K562 (cell line): ENCODE data around the gene ENO2. TPM values are rescaled to one million over a fixed set of nuclear protein-coding genes. Genes with fewer than 3 reads are reported as not detected.

Source experiments
- CBFA2T3 ChIP-seq: fragments of 450-650 bp; IDR thresholded peaks from 2 replicates; pipeline ENCODE4 v1.6.1; 2017
- CXXC5 ChIP-seq: fragments of 250-450 bp; sonication (Bioruptor Pico); IDR thresholded peaks from 2 replicates; pipeline ENCODE4 v1.8.0; 2022; ENCODE audit warnings: inconsistent platforms, mild to moderate bottlenecking, moderate library complexity
- RBBP5 ChIP-seq: fragments of 200-600 bp; sonication (generic); IDR thresholded peaks from 2 replicates; pipeline ENCODE4 v1.6.1; 2012; ENCODE audit warnings: borderline replicate concordance, mild to moderate bottlenecking, low read length, control low read depth, inconsistent platforms; ENCODE audit not compliant: insufficient read depth, poor library complexity, severe bottlenecking
- STAT5A ChIP-seq: IDR thresholded peaks from 2 replicates; pipeline ENCODE4 v1.6.1; 2012; ENCODE audit warnings: low read length, inconsistent platforms, borderline replicate concordance
- ZNF347 ChIP-seq: fragments of 450-650 bp; formaldehyde crosslinking; IDR thresholded peaks from 2 replicates; pipeline ENCODE4 v1.4.0; 2020; ENCODE audit warnings: low read depth, mild to moderate bottlenecking, moderate library complexity
- polyA plus RNA-seq, 8 experiments: library from polyadenylated mRNA; depleted of rRNA in 4 of 8; stranded (reverse) in 5 of 8; unstranded in 3 of 8; fragments of >200 nt; fragmentation: Nextera tagmentation in 2 of 8; fragmentation: Illumina TruSeq in 1 of 8; extraction: Ambion mirVana in 2 of 8; extraction: Trizol in 1 of 8; gene quantifications; 2 replicates each; pipeline versions ENCODE4 v1.2.1 to v1.2.3, GENCODE V29; 2011 to 2014; ENCODE audit warnings: inconsistent platforms in 1 of 8, missing spikeins in 1 of 8
- total RNA-seq, 7 experiments: library from RNA; depleted of rRNA in 6 of 7; stranded (reverse); fragments of >200 nt in 6 of 7; fragmentation: Illumina TruSeq in 2 of 7; extraction: Trizol in 2 of 7; gene quantifications; 2 replicates each; pipeline versions ENCODE4 v1.2.1 to v1.2.3, GENCODE V29; 2011 to 2021; ENCODE audit warnings: low replicate concordance in 1 of 7
- TF ChIP-seq, protein P1 (sequence below): fragments of 450-650 bp; IDR thresholded peaks from 2 replicates; pipeline ENCODE4 v1.6.1; 2016; ENCODE audit warnings: mild to moderate bottlenecking, moderate library complexity
- TF ChIP-seq, protein P2 (sequence below): sonication (generic); formaldehyde crosslinking; IDR thresholded peaks from 2 replicates; pipeline ENCODE4 v1.8.0; 2023; ENCODE audit warnings: mild to moderate bottlenecking, missing genetic modification reagents

The ENO2 gene
- total and polyA plus RNA-seq, 9 of the 15 experiments (the other 6 are each of a cell fraction or from before 2014, with no cell fraction given) = 10.9 to 43.3 (median 21.0) TPM

DNA sequence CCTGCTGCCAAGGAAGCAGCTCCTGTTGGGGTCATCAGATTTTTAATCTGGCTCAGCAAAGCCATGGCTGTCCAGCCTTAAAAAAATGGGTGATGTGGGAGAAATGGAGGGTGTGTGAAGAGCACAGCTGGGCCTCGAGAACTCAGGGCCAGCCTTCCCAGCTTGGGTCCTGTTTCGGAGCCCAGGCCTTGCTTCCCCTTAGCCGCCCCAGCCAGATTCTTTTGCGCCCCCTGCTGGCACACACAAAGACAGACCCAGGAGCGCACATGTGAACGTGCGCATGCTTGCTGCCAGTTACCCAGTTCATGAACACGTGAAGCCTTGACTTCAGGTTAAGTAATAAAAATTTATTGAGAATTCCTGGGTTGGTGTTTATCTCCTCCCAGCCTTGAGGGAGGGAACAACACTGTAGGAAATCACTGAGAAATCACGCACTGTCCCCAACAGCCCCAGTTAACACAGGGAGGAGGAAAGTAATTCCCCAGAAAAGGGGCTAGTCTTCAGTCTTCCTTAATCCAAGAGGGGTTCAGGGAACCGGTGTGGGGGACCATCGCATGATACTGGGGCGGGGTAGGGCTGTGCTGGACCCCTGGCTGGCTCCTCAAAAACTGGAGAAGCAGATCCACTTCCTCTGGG is 50.8 kb downstream of the ENO2 start (continued):
- TF ChIP-seq, protein P1, sequence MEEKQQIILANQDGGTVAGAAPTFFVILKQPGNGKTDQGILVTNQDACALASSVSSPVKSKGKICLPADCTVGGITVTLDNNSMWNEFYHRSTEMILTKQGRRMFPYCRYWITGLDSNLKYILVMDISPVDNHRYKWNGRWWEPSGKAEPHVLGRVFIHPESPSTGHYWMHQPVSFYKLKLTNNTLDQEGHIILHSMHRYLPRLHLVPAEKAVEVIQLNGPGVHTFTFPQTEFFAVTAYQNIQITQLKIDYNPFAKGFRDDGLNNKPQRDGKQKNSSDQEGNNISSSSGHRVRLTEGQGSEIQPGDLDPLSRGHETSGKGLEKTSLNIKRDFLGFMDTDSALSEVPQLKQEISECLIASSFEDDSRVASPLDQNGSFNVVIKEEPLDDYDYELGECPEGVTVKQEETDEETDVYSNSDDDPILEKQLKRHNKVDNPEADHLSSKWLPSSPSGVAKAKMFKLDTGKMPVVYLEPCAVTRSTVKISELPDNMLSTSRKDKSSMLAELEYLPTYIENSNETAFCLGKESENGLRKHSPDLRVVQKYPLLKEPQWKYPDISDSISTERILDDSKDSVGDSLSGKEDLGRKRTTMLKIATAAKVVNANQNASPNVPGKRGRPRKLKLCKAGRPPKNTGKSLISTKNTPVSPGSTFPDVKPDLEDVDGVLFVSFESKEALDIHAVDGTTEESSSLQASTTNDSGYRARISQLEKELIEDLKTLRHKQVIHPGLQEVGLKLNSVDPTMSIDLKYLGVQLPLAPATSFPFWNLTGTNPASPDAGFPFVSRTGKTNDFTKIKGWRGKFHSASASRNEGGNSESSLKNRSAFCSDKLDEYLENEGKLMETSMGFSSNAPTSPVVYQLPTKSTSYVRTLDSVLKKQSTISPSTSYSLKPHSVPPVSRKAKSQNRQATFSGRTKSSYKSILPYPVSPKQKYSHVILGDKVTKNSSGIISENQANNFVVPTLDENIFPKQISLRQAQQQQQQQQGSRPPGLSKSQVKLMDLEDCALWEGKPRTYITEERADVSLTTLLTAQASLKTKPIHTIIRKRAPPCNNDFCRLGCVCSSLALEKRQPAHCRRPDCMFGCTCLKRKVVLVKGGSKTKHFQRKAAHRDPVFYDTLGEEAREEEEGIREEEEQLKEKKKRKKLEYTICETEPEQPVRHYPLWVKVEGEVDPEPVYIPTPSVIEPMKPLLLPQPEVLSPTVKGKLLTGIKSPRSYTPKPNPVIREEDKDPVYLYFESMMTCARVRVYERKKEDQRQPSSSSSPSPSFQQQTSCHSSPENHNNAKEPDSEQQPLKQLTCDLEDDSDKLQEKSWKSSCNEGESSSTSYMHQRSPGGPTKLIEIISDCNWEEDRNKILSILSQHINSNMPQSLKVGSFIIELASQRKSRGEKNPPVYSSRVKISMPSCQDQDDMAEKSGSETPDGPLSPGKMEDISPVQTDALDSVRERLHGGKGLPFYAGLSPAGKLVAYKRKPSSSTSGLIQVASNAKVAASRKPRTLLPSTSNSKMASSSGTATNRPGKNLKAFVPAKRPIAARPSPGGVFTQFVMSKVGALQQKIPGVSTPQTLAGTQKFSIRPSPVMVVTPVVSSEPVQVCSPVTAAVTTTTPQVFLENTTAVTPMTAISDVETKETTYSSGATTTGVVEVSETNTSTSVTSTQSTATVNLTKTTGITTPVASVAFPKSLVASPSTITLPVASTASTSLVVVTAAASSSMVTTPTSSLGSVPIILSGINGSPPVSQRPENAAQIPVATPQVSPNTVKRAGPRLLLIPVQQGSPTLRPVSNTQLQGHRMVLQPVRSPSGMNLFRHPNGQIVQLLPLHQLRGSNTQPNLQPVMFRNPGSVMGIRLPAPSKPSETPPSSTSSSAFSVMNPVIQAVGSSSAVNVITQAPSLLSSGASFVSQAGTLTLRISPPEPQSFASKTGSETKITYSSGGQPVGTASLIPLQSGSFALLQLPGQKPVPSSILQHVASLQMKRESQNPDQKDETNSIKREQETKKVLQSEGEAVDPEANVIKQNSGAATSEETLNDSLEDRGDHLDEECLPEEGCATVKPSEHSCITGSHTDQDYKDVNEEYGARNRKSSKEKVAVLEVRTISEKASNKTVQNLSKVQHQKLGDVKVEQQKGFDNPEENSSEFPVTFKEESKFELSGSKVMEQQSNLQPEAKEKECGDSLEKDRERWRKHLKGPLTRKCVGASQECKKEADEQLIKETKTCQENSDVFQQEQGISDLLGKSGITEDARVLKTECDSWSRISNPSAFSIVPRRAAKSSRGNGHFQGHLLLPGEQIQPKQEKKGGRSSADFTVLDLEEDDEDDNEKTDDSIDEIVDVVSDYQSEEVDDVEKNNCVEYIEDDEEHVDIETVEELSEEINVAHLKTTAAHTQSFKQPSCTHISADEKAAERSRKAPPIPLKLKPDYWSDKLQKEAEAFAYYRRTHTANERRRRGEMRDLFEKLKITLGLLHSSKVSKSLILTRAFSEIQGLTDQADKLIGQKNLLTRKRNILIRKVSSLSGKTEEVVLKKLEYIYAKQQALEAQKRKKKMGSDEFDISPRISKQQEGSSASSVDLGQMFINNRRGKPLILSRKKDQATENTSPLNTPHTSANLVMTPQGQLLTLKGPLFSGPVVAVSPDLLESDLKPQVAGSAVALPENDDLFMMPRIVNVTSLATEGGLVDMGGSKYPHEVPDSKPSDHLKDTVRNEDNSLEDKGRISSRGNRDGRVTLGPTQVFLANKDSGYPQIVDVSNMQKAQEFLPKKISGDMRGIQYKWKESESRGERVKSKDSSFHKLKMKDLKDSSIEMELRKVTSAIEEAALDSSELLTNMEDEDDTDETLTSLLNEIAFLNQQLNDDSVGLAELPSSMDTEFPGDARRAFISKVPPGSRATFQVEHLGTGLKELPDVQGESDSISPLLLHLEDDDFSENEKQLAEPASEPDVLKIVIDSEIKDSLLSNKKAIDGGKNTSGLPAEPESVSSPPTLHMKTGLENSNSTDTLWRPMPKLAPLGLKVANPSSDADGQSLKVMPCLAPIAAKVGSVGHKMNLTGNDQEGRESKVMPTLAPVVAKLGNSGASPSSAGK = peak; percentile 81
- TF ChIP-seq ZNF347 (CRISPR knock-in tag) = no peak
- no peak for TF ChIP-seq STAT5A
- TF ChIP-seq, protein P2, sequence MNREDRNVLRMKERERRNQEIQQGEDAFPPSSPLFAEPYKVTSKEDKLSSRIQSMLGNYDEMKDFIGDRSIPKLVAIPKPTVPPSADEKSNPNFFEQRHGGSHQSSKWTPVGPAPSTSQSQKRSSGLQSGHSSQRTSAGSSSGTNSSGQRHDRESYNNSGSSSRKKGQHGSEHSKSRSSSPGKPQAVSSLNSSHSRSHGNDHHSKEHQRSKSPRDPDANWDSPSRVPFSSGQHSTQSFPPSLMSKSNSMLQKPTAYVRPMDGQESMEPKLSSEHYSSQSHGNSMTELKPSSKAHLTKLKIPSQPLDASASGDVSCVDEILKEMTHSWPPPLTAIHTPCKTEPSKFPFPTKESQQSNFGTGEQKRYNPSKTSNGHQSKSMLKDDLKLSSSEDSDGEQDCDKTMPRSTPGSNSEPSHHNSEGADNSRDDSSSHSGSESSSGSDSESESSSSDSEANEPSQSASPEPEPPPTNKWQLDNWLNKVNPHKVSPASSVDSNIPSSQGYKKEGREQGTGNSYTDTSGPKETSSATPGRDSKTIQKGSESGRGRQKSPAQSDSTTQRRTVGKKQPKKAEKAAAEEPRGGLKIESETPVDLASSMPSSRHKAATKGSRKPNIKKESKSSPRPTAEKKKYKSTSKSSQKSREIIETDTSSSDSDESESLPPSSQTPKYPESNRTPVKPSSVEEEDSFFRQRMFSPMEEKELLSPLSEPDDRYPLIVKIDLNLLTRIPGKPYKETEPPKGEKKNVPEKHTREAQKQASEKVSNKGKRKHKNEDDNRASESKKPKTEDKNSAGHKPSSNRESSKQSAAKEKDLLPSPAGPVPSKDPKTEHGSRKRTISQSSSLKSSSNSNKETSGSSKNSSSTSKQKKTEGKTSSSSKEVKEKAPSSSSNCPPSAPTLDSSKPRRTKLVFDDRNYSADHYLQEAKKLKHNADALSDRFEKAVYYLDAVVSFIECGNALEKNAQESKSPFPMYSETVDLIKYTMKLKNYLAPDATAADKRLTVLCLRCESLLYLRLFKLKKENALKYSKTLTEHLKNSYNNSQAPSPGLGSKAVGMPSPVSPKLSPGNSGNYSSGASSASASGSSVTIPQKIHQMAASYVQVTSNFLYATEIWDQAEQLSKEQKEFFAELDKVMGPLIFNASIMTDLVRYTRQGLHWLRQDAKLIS = no peak
- no peak for TF ChIP-seq RBBP5
- TF ChIP-seq CBFA2T3 = no peak
- 0 out of 2 replicates have a peak, but pooled peaks have one; percentile 43 for TF ChIP-seq CXXC5 (CRISPR knock-in tag)
